ENCODE results near the gene ACTG1. TPM values are rescaled to one million over a fixed set of nuclear protein-coding genes. Genes with fewer than 3 reads are reported as not detected.

ACTG1 gene
- total RNA-seq, 1 experiment from 2014 or later: 6,819 TPM

GRCh38 chr17:81509972-81510784 lies 2.4 kb downstream of the ACTG1 start:
- peak; percentile 45 for DNase-seq (ENCODE audit: low spot score)
- in situ Hi-C loops (cut with HindIII; ENCODE audit: low sequenced_read_pairs): loop anchor here (10.0 kb wide), 1 partner anchor 105 kb away; no protein-coding TSS in a partner anchor

- no peak for DNase-seq (ENCODE audit: low spot score)
- in situ Hi-C loops (cut with HindIII; ENCODE audit: low sequenced_read_pairs): no loop called here
Measured at GRCh38 chr17:81509207-81509971, 3.2 kb downstream of the ACTG1 start.

- in situ Hi-C loops (cut with HindIII; ENCODE audit: low sequenced_read_pairs): no loop called here
- DNase-seq (ENCODE audit: low spot score): peak; percentile 52
Measured at GRCh38 chr17:81508639-81509206, 3.9 kb downstream of the ACTG1 start.

- no peak for DNase-seq (ENCODE audit: low spot score)
- in situ Hi-C loops (cut with HindIII; ENCODE audit: low sequenced_read_pairs): no loop called here
Measured at GRCh38 chr17:81503619-81504018, 9.0 kb downstream of the ACTG1 start.

- in situ Hi-C loops (cut with HindIII; ENCODE audit: low sequenced_read_pairs): no loop called here
- no peak for DNase-seq (ENCODE audit: low spot score)
Measured at GRCh38 chr17:81502471-81503017, 10.1 kb downstream of the ACTG1 start.

- DNase-seq (ENCODE audit: low spot score): no peak
- in situ Hi-C loops (cut with HindIII; ENCODE audit: low sequenced_read_pairs): no loop called here
Measured at GRCh38 chr17:81500047-81500446, 12.6 kb downstream of the ACTG1 start.

- in situ Hi-C loops (cut with HindIII; ENCODE audit: low sequenced_read_pairs): no loop called here
- no peak for DNase-seq (ENCODE audit: low spot score)
Measured at GRCh38 chr17:81499601-81499970, 13.0 kb downstream of the ACTG1 start.

GRCh38 chr17:81498953-81499600 lies 13.5 kb downstream of the ACTG1 start:
- no peak for DNase-seq (ENCODE audit: low spot score)
- in situ Hi-C loops (cut with HindIII; ENCODE audit: low sequenced_read_pairs): no loop called here

- in situ Hi-C loops (cut with HindIII; ENCODE audit: low sequenced_read_pairs): no loop called here
- DNase-seq (ENCODE audit: low spot score): peak; percentile 55
Measured at GRCh38 chr17:81494626-81495377, 17.8 kb downstream of the ACTG1 start.

- in situ Hi-C loops (cut with HindIII; ENCODE audit: low sequenced_read_pairs): no loop called here
- peak; percentile 60 for DNase-seq (ENCODE audit: low spot score)
Measured at GRCh38 chr17:81493198-81494038, 19.2 kb downstream of the ACTG1 start.

- in situ Hi-C loops (cut with HindIII; ENCODE audit: low sequenced_read_pairs): no loop called here
Measured at GRCh38 chr17:81492706-81493105, 19.9 kb downstream of the ACTG1 start.

GRCh38 chr17:81492202-81492601 lies 20.4 kb downstream of the ACTG1 start:
- in situ Hi-C loops (cut with HindIII; ENCODE audit: low sequenced_read_pairs): no loop called here
- no peak for DNase-seq (ENCODE audit: low spot score)

More at GRCh38 chr17:81492706-81493105, 19.9 kb downstream of the ACTG1 start:
- DNase-seq (ENCODE audit: low spot score): no peak

GRCh38 chr17:81491761-81492160 lies 20.8 kb downstream of the ACTG1 start:
- in situ Hi-C loops (cut with HindIII; ENCODE audit: low sequenced_read_pairs): no loop called here
- no peak for DNase-seq (ENCODE audit: low spot score)

GRCh38 chr17:81491181-81491581 lies 21.4 kb downstream of the ACTG1 start:
- no peak for DNase-seq (ENCODE audit: low spot score)
- in situ Hi-C loops (cut with HindIII; ENCODE audit: low sequenced_read_pairs): no loop called here

- in situ Hi-C loops (cut with HindIII; ENCODE audit: low sequenced_read_pairs): no loop called here
- no peak for DNase-seq (ENCODE audit: low spot score)
Measured at GRCh38 chr17:81489998-81490992, 22.3 kb downstream of the ACTG1 start.
